ENCODE data around the gene PAK6.

DNA sequence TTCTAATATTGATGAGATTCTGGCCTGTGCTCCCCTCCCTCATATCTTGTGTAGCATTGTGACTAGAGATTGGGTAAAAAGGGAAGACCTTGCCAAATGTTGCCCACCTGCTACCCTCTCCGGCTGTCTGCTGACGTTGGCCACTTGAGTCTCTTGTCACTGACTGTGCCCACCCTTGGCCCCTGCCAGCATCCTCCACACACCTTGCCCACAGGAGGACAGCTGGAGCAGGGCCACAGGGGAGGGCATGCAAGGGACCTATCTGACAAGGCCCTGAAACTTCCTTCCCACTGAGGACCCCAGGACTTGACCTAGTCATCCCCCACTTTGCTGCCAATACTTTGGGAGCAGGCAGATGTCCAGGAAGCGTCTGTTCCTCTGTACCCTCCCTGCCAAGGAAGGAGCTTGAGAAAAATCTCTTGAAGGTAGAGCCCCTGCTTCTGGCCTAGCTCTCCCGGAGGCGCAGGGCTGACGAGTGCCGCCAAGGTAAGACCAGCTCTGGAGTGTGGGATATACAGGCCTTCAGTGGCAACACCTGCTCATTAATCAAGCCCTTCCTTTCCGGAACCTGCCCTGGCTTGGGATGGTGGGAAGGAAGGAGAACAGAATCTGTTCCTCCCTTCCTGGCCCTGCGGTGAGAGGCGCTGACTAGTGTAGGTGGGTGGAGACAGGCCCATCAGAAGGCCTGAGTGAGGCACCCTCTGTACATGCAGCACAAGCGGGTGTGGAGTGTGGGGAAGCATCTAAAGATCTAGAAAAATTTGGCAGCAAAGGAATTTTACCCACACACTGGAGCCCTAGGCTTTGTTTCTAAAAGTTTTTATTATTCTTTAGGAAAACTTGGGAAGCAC lies 4.9 kb upstream of the PAK6 start:
- TF ChIP-seq, protein P1, sequence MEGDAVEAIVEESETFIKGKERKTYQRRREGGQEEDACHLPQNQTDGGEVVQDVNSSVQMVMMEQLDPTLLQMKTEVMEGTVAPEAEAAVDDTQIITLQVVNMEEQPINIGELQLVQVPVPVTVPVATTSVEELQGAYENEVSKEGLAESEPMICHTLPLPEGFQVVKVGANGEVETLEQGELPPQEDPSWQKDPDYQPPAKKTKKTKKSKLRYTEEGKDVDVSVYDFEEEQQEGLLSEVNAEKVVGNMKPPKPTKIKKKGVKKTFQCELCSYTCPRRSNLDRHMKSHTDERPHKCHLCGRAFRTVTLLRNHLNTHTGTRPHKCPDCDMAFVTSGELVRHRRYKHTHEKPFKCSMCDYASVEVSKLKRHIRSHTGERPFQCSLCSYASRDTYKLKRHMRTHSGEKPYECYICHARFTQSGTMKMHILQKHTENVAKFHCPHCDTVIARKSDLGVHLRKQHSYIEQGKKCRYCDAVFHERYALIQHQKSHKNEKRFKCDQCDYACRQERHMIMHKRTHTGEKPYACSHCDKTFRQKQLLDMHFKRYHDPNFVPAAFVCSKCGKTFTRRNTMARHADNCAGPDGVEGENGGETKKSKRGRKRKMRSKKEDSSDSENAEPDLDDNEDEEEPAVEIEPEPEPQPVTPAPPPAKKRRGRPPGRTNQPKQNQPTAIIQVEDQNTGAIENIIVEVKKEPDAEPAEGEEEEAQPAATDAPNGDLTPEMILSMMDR (IDR thresholded peaks at IDR 0.05): no peak
- TF ChIP-seq POLR2A (IDR thresholded peaks at IDR 0.05): no peak

All from vagina (tissue), 2 donors.